Gastroesophageal sphincter (tissue), 3 donors: ENCODE measurements around the gene BROX.

Experiments used
- EP300 ChIP-seq: sonication (generic); formaldehyde crosslinking; IDR thresholded peaks from one replicate; pipeline ENCODE4 v1.6.1; 2017; ENCODE audit warnings: antibody characterized with exemption, mild to moderate bottlenecking
- POLR2AphosphoS5 ChIP-seq: sonication (generic); formaldehyde crosslinking; IDR thresholded peaks from one replicate; pipeline ENCODE4 v1.6.1; 2017; ENCODE audit warnings: antibody characterized with exemption
- TF ChIP-seq, protein P1 (sequence below), 4 experiments: fragments of 200-600 bp in 2 of 4; fragments of 450-650 bp in 2 of 4; sonication (generic) in 1 of 4; IDR thresholded peaks; one replicate each; pipeline ENCODE4 v1.5.1; 2017 to 2019; ENCODE audit warnings: antibody characterized with exemption in 4 of 4, mild to moderate bottlenecking in 2 of 4, moderate library complexity in 2 of 4

- TF ChIP-seq, protein P1, sequence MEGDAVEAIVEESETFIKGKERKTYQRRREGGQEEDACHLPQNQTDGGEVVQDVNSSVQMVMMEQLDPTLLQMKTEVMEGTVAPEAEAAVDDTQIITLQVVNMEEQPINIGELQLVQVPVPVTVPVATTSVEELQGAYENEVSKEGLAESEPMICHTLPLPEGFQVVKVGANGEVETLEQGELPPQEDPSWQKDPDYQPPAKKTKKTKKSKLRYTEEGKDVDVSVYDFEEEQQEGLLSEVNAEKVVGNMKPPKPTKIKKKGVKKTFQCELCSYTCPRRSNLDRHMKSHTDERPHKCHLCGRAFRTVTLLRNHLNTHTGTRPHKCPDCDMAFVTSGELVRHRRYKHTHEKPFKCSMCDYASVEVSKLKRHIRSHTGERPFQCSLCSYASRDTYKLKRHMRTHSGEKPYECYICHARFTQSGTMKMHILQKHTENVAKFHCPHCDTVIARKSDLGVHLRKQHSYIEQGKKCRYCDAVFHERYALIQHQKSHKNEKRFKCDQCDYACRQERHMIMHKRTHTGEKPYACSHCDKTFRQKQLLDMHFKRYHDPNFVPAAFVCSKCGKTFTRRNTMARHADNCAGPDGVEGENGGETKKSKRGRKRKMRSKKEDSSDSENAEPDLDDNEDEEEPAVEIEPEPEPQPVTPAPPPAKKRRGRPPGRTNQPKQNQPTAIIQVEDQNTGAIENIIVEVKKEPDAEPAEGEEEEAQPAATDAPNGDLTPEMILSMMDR (IDR thresholded peaks at IDR 0.05) = no peak
- no peak for TF ChIP-seq EP300
- no peak for TF ChIP-seq POLR2AphosphoS5
Observed at GRCh38 chr1:222663431-222663934, 48.9 kb upstream of the BROX start.
